Rectal smooth muscle tissue (tissue), 1 donor: ENCODE measurements around the gene NACC1.
A peak's percentile ranks its signal among the peaks of the same experiment; 100 is the strongest.
"Not testable (repeated sequence)": the region's sequence is repeated elsewhere in the genome, so short reads cannot be mapped to it uniquely, and the experiment has no call there.

Experiments used
- H3K27ac ChIP-seq: one replicate; pipeline ENCODE4 v1.7.0; 2013; ENCODE audit warnings: low read depth, low read length, inconsistent platforms
- H3K27me3 ChIP-seq: one replicate; pipeline ENCODE4 v1.7.0; 2013; ENCODE audit warnings: low read length; ENCODE audit not compliant: control insufficient read depth, insufficient read depth
- H3K36me3 ChIP-seq: one replicate; pipeline ENCODE4 v1.7.0; 2013; ENCODE audit warnings: low read length; ENCODE audit not compliant: control insufficient read depth, insufficient read depth
- H3K4me1 ChIP-seq: one replicate; pipeline ENCODE4 v1.7.0; 2013; ENCODE audit warnings: low read length; ENCODE audit not compliant: control insufficient read depth, insufficient read depth
- H3K4me3 ChIP-seq: one replicate; pipeline ENCODE4 v1.7.0; 2013; ENCODE audit warnings: low read length
- H3K9ac ChIP-seq: one replicate; pipeline ENCODE4 v1.7.0; 2013; ENCODE audit warnings: low read length

NACC1 gene

DNA sequence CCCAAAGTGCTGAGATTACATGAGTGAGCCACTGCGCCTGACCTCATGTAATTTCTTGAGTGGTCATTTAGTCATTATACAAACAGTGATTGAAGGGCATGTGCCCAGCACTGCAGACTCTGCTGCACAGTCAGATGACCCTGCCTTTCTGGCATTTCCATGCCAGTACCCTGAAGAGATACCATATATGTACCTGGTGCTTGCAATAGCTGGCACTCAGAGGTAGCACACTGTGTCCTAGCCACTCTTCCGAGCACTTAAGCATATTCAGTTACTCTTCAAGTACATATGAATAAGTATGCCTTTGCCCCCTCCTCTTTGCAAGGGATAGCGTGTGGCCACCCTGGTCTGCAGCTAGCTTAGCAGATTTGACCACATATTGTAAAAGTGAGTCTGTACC is 16.6 kb downstream of the NACC1 start:
- peaks cover 9% of the 10 kb centered on the region for H3K36me3 ChIP-seq
- no peaks in the 10 kb centered on the region for H3K27me3 ChIP-seq
- H3K9ac ChIP-seq, result no peak overlapping the region
- no peak overlapping the region for H3K4me3 ChIP-seq
- peak overlapping the region; percentile 11 for H3K27ac ChIP-seq
- H3K4me1 ChIP-seq, result no peaks in the 10 kb centered on the region

DNA sequence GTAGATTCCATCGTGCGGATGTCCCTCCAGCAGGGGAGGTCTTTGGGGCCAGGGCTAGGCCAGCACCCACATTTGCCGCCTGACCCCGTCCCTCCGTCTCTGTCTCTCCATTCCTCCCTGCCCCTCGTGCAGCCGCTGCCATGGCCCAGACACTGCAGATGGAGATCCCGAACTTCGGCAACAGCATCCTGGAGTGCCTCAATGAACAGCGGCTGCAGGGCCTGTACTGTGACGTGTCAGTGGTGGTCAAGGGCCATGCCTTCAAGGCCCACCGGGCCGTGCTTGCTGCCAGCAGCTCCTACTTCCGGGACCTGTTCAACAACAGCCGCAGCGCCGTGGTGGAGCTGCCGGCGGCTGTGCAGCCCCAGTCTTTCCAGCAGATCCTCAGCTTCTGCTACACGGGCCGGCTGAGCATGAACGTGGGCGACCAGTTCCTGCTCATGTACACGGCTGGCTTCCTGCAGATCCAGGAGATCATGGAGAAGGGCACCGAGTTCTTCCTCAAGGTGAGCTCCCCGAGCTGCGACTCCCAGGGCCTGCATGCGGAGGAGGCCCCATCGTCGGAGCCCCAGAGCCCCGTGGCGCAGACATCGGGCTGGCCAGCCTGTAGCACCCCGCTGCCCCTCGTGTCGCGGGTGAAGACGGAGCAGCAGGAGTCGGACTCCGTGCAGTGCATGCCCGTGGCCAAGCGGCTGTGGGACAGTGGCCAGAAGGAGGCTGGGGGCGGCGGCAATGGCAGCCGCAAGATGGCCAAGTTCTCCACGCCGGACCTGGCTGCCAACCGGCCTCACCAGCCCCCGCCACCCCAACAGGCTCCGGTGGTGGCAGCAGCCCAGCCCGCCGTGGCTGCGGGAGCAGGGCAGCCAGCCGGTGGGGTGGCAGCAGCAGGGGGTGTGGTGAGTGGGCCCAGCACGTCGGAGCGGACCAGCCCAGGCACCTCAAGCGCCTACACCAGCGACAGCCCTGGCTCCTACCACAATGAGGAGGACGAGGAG is 17.3 kb downstream of the NACC1 start:
- Histone ChIP-seq H3K27me3 (no peaks in the 10 kb centered on the region), H3K27ac (peak overlapping the region; percentile 11), H3K36me3 (peaks cover 9% of the 10 kb centered on the region), H3K4me1 (no peaks in the 10 kb centered on the region), H3K4me3 (no peak overlapping the region), H3K9ac (no peak overlapping the region)

DNA sequence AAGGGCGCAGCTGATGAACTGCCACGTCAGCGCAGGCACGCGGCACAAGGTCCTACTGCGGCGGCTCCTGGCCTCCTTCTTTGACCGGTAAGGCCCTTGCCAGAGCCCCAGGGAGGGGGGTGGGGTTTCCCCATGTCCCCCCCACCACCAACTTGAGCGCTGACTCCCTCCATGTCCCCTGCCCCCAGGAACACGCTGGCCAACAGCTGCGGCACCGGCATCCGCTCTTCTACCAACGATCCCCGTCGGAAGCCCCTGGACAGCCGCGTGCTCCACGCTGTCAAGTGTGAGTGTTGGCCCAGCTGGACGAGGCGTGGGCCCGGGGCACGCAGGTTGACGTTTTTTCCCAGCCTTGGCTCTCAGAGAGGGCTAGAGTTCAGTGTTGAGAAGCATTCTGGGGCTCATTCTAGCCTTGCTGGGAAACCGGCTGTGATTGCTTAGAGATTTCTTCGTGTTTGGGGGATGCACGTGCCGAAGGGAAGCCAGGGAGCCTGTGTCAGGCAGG is 19.3 kb downstream of the NACC1 start:
- H3K27ac ChIP-seq, result no peak overlapping the region
- H3K9ac ChIP-seq, result no peak overlapping the region
- no peak overlapping the region for H3K4me3 ChIP-seq
- peaks cover 9% of the 10 kb centered on the region for H3K36me3 ChIP-seq
- no peaks in the 10 kb centered on the region for H3K4me1 ChIP-seq
- no peaks in the 10 kb centered on the region for H3K27me3 ChIP-seq

DNA sequence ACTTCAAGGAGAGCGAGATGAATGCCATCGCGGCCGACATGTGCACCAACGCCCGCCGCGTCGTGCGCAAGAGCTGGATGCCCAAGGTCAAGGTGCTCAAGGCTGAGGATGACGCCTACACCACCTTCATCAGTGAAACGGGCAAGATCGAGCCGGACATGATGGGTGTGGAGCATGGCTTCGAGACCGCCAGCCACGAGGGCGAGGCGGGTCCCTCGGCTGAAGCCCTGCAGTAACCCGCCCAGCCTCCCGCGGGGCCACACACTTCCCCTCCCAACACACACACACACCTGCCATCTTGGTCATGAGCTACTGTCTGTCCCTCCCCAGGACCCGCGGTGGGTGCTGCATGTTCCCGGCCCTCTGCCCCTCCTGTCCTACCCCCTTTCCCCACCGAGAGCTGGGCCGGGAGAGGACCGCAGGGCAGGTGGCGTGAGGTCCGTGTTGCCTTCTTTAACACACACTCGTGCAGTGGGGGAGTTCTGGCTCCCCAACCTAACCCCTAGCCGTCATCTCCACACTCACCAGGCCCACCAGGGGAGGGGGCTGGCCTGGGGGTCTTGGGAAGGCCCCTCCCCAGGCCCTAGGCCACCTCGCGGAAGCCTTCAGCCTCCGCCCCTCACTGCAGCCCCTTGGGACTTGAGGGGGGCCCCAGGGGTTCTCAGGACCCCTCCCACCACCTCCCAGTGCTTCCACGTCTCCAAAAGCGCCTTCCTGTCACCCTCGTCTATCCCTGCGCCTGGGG is 20.3 kb downstream of the NACC1 start:
- H3K36me3 ChIP-seq, result peaks cover 9% of the 10 kb centered on the region

DNA sequence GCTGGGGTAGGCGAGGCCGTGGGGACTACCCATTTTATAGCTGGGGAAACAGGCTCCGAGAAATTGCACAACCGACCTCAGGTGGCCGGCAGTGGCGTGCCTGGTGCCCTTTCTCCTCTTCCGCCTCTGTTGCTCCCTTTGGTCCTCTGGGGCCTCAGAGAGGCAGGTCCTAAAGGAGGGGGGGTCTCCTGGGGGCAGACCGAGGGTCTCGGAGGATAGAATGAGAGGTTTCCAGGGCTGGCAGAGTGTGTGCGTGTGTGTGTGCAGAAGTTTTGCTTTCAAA is 20.8 kb downstream of the NACC1 start:
- H3K4me1 ChIP-seq, result no peaks in the 10 kb centered on the region
- no peaks in the 10 kb centered on the region for H3K27me3 ChIP-seq
- no peak overlapping the region for H3K9ac ChIP-seq
- H3K4me3 ChIP-seq, result no peak overlapping the region
- H3K36me3 ChIP-seq, result peaks cover 9% of the 10 kb centered on the region
- no peak overlapping the region for H3K27ac ChIP-seq

More for the DNA sequence above, 20.3 kb downstream of the NACC1 start:
- no peak overlapping the region for H3K4me3 ChIP-seq
- H3K4me1 ChIP-seq, result no peaks in the 10 kb centered on the region
- H3K9ac ChIP-seq, result no peak overlapping the region
- H3K27ac ChIP-seq, result no peak overlapping the region
- H3K27me3 ChIP-seq, result no peaks in the 10 kb centered on the region

DNA sequence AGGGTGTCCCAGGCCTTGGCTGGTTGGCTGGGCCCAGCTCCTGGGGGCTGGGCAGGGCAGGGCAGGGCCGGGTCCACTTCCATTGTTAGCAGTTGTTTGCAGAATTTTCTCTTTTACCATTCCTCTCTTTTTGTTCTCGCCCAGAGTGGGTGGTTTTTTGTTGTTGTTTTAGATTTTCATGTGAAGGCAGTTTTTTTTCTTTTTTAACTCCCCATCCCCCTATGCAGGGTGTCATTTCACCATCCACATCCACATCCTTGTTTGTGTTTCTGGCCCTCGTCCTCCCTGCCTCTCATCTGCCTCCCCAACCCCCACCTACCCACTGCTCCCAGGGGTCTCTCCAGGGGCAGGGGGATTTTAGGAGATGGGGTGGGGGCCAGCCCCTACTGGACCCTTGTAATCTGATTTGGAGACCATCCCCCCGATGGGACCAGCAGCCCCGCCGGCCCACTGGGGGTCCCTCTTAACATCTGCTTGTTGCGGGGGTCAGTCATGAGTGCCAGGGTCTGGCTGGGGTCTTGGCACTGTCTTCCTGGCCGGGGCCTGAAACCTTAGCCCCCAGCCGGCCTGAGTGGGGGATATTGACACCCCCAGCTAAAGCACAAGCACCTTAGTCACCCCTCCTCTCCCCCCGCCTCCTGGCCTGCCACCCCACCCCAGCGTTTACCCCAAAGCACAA is 21.7 kb downstream of the NACC1 start:
- H3K4me3 ChIP-seq, result no peak overlapping the region
- H3K27me3 ChIP-seq, result no peaks in the 10 kb centered on the region
- no peak overlapping the region for H3K27ac ChIP-seq
- H3K9ac ChIP-seq, result no peak overlapping the region
- peaks cover 11% of the 10 kb centered on the region for H3K36me3 ChIP-seq
- no peaks in the 10 kb centered on the region for H3K4me1 ChIP-seq

DNA sequence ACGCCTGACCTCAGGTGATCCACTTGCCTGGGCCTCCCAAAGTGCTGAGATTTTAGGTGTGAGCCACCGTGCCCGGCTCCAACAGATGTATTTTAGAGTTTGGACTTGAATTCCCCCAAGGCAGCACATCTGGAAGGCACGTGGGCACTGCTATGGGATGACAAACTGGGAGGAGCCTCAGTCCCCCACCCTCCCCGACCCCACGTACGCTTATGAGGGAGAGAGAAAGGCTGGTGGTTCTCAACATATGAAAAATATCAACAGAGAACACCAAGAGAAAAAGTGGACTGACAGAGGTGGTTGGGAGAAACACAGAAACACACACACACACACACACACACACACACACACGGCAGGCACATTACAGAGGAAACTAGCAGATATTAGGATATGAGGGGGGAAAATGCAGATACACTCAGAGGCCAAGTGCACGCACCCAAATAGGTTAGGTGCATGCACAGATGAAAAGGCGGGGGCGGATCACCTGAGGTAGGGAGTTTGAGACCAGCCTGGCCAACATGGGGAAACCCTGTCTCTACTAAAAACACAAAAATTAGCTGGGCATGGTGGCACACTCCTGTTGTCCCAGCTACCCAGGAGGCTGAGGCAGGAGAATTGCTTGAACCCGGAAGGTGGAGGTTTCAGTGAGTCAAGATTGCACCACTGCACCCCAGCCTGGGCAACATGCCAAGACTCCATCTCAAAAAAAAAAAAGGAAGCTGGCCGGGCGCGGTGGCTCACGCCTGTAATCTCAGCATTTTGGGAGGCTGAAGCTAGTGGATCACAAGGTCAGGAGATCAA is 28.9 kb downstream of the NACC1 start:
- H3K27ac ChIP-seq, result no peak overlapping the region
- H3K4me3 ChIP-seq, result no peak overlapping the region
- peaks cover 4% of the 10 kb centered on the region for H3K4me1 ChIP-seq
- H3K27me3 ChIP-seq, result no peaks in the 10 kb centered on the region
- peaks cover 3% of the 10 kb centered on the region for H3K36me3 ChIP-seq
- no peak overlapping the region for H3K9ac ChIP-seq

DNA sequence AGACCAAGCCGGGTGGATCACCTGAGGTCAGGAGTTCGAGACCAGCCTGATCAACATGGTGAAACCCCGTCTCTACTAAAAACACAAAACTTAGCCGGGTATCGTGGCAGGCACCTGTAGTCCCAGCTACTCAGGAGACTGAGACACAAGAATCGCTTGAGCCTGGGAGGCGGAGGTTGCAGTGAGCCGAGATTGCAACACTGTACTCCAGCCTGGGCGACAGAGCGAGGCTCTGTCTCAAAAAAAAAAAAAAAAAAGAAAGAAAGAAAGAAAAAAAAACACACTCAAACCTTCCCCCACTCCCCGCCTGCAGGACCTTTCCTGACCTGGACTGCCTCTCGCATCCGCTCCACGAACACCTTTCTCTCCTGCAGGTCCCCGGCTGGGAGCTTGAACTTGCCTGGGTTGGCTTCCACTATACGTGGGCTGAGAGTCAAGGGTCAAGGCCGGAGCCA is 31.1 kb downstream of the NACC1 start:
- peak overlapping the region; percentile 12 for H3K9ac ChIP-seq
- H3K27me3 ChIP-seq, H3K27ac ChIP-seq, H3K4me1 ChIP-seq, H3K36me3 ChIP-seq: not testable (repeated sequence)
- H3K4me3 ChIP-seq, result peak overlapping the region; percentile 98

DNA sequence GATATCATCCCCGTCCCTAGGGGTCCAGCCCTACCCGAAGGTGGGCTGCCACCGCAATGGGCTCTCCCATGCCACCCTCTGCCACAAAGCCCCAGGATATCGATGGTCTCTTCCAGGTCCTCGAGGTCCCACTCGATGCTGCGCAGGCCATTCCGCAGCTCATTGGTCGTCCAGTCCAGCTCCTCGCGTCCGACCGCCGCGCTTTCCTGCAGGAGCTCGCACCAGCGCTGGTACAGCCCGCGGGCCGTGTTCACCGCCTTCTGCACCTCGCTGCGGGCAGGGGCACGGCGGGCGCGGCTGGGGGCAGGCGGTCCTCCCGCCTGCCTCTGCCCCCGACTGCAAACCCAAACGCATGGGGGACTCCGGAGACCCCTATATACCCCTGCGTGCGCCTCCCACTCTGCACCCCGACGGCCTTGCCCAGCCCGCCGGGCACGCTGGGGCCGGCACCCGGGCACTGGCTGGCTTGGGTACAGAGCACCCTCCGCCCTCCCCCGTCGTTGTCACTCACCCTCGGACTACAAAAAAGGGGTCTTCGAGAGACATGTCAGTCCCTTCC is 31.6 kb downstream of the NACC1 start:
- Histone ChIP-seq H3K27ac (peak overlapping the region; percentile 99), H3K4me3 (peak overlapping the region; percentile 98), H3K36me3 (peaks cover 2% of the 10 kb centered on the region), H3K4me1 (peaks cover 7% of the 10 kb centered on the region), H3K9ac (peak overlapping the region; percentile 12), H3K27me3 (no peaks in the 10 kb centered on the region)

DNA sequence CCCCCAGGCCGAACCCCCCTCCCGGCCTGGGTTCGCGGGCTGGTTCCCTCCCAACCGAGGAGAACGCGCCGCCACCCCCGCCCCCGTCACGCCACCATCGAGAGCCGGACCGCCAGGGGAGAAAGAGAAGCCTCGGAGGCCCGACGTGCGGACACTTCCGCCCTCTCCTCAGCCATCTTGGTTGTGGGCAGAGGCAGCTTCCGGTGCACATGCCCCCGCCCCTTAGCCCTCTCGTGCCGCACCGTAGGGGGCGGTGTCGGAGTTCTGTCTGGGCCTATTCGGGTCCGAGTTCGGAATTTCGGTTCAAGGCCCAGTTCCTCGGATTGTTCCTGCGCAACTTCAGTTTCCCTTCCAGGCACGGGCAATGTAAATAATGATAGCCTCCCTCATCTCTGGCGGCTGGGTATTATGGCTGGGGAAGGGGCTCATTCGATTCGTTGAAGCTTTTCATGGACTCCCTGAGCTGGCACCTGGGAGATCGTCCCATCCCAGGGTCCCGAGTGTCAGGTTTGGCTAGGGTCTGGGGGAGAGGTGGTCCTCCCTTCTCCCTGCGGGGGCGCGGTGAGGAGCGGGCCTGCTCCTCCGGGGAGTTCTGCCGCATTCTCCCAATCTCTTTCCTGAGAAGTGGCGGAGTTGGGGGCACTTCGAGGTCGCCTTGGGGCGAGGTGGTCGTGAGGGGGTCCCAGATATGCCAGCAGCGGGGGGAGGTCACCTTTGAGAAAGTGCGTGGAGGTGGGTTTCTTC is 32.3 kb downstream of the NACC1 start, which contains the start of the genes IER2 and STX10:
TSS of gene IER2 (plus strand) at position 225 of the 744 bp plus-strand sequence. CDS start 2,776 bp downstream, outside the sequence.
TSS of gene STX10 (minus strand) at position 189 of the 744 bp plus-strand sequence. CDS start 202 bp downstream, outside the sequence.
- H3K36me3 ChIP-seq, result no peaks in the 10 kb centered on the region
- peak within 1 kb of the TSS; percentile 99 for H3K27ac ChIP-seq
- H3K4me1 ChIP-seq, result peaks cover 11% of the 10 kb centered on the region

More for the DNA sequence above, 32.3 kb downstream of the NACC1 start, which contains the start of the genes IER2 and STX10:
- no peaks in the 10 kb centered on the region for H3K27me3 ChIP-seq
- peak within 1 kb of the TSS; percentile 100 for H3K9ac ChIP-seq
- H3K4me3 ChIP-seq, result peak within 1 kb of the TSS; percentile 98
